Mammary epithelial cell (primary cell): Measurements from ENCODE around the gene RPL36AL.

Experiments
- EZH2 ChIP-seq: IDR thresholded peaks from 2 replicates; pipeline ENCODE4 v1.6.1; 2012; ENCODE audit warnings: low read length, inconsistent platforms, borderline replicate concordance
- TF ChIP-seq, protein P1 (sequence below), 2 donors: IDR thresholded peaks in 1 of 2; conservative IDR thresholded peaks in 1 of 2; 2 replicates each; pipeline ENCODE4 v1.5.1; 2011 to 2012; ENCODE audit warnings: inconsistent platforms in 2 of 2, low read length in 2 of 2, mild to moderate bottlenecking in 2 of 2, control low read depth in 1 of 2, low read depth in 1 of 2; ENCODE audit not compliant: insufficient read depth in 1 of 2; ENCODE audit errors: extremely low read depth in 1 of 2

DNA sequence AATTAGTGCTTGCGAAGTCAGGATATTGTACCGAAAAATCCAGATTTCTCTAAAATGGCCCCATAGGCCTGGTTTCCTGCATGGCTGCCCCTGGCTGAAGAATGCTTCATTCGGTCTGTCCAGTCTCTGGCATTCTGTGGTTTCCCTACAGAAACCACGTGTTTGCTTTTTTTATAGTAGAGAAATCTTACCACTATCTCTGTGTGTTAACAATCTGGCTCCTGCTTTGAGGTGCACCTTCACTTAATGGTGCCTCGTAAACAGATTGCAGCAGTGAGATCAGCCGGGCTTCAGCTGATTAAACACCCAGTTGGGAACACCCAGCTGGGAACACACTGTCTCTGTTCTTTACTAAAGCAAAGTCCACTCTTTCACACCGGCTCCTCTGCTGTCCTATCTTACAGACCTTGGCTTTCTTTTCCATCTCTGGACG lies 21.3 kb upstream of the RPL36AL start:
- TF ChIP-seq, protein P1, sequence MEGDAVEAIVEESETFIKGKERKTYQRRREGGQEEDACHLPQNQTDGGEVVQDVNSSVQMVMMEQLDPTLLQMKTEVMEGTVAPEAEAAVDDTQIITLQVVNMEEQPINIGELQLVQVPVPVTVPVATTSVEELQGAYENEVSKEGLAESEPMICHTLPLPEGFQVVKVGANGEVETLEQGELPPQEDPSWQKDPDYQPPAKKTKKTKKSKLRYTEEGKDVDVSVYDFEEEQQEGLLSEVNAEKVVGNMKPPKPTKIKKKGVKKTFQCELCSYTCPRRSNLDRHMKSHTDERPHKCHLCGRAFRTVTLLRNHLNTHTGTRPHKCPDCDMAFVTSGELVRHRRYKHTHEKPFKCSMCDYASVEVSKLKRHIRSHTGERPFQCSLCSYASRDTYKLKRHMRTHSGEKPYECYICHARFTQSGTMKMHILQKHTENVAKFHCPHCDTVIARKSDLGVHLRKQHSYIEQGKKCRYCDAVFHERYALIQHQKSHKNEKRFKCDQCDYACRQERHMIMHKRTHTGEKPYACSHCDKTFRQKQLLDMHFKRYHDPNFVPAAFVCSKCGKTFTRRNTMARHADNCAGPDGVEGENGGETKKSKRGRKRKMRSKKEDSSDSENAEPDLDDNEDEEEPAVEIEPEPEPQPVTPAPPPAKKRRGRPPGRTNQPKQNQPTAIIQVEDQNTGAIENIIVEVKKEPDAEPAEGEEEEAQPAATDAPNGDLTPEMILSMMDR (conservative IDR thresholded peaks at IDR 0.05 in 1 of 2, IDR thresholded peaks at IDR 0.05 in 1 of 2; ENCODE audit: extremely low read depth in 1 of 2, insufficient read depth in 1 of 2, low read depth in 1 of 2, low read length in 2 of 2): no peak
- no peak for TF ChIP-seq EZH2
